Inflammatory macrophage treated with lipopolysaccharide for 1 hour (primary cell): Measurements from ENCODE around the gene PRODH2.
A peak's percentile ranks its signal among the peaks of the same experiment; 100 is the strongest.
"Not testable (repeated sequence)": the region's sequence is repeated elsewhere in the genome, so short reads cannot be mapped to it uniquely, and the experiment has no call there.

Source experiments
- DNase-seq, 2 donors: peaks; one replicate each; pipeline ENCODE4 v3.0.0-alpha.2; 2020 to 2022

Gene PRODH2

DNA sequence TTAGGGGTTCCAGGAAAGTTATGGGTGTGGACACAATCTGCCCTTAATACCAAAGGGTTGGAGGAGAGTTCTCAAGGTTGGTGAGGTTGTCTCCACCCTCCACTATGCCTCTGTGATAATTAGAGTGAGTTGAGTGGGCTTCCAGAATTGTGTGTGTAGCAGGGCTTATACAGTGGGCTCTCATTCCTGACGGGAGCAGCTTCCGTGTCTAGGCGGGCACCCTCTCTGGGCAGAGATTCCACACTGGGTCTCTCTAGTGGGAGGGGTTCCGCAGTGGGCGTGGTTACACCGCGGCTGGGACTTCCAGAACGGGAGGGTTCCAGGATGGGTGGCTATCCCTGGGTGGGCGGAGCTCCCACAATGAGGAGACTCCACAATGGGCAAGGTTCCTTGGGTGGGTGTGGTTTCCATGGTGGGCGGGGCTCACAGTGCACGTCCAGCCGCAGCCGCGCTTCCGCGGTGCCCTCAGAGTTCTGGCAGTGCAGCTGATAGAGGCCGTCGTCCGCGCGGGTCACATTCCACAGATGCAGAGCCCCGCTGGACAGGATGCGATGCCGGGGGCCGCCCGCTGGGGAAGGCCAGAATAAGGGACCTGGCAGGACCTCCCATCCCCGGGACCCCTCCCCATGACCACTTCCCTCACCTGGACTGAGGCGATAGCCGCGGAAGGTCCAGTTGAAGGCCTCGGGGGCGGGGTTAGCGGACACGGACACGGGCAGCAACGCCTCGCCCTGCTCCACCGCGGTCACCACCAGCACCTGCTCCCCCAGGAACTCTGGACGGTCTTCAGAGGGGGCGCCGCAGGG, 31.2 kb upstream of the PRODH2 start:
- peak; percentile 55 to 57 for DNase-seq

DNA sequence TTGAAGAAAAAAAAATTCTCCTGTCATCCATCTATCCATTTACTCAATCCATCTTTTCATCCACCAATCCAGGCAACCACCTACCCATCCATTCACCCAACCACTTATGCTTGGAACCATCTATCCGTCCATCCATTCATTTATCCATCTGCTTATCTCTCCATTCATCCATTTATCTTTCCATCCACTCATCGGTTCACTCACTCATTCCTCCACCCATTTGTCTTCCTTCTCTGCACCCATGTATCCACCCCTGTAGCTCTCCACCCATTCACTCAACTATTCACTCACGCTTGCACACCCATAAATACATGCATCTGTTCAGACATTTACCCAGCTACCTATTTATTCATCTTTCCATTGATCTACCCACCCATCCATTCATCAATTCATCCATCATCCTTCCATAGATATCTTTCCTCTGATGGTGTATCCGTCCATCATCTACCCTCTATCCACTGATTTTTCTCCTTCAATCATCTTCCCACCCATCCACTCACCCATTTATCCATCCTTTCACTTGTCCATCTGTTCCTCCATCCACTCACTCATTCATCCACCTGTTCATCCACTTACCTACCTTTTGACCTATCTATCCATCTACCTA, 30.1 kb upstream of the PRODH2 start:
- no peak for DNase-seq

GRCh38 chr19:35841961-35842595, 29.4 kb upstream of the PRODH2 start:
- no peak for DNase-seq

GRCh38 chr19:35836096-35836495, 23.5 kb upstream of the PRODH2 start:
- not testable (repeated sequence) for DNase-seq

DNA sequence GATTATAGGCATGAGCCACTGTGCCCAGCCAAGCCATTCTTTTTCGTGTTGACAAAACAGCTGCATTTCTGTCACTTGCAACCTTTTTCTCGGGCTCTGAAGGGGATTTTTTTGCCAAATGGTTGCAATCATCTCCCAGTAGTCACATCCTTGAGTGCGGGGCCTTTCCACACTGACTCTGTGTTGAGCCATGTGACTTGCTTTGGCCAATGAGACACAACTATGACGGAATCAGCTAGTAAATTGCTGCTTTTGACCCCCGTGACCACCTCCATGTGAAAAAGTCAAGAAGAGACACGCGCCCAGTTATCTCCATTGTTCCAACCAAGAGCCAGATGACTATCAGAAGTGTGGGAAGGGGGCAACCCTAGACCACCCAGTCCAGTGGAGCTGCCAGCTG, 21.3 kb upstream of the PRODH2 start:
- DNase-seq, result peak in 1 of 2 donors; percentile 15

- DNase-seq, result no peak
Measured at GRCh38 chr19:35832054-35832453, 19.4 kb upstream of the PRODH2 start.

DNA sequence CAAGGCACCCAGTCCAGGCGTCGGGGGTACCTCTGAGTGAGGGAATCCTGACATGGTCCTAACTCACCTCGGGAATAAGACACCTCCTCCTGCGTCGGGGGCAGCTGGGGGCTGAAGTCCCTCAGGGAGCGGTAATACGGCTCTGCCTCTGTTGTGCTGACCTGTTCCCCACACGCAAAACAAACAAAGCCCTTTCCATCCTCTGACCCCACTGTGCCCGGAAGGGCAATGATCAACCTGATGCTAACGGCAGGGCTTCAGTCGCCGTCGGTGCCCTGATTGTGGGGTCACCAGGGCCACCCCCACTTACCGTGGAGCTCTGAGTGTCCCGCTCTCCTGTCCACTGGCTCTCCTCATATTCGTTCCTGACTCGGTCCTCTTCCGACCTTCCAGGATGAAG, 18.3 kb upstream of the PRODH2 start:
- no peak for DNase-seq

DNA sequence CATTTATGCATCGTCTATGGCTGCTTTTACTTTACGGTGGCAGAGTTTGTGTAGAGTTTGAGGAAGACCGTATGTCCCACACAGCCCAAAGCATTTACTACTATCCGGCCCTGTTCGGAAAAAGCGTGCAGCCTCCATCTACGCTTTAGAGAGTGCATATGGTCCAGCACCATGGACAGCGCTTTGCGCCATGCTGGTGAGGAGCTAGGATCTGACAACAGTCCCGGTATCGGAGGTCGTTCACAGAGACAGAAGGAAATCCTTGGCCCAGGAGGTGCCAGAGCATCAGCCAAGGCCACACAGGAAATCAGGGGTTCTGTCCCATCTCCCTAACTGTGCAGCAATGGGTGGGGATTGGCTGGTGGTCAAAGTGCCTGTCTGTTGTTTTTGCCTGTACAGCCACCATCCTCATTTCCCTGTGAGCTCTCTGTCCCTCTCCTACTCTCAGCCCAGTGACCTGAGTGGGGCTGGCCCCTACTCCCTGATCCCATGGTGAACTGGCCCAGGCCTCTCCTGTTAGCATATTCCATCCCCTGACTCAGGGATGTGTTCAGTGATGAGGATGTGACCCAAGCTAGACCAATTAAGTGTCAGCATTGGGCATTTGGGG, 16.2 kb upstream of the PRODH2 start:
- peak; percentile 15 to 50 for DNase-seq

GRCh38 chr19:35824150-35824549, 11.5 kb upstream of the PRODH2 start:
- no peak for DNase-seq

- DNase-seq, result no peak
Measured at GRCh38 chr19:35822579-35822978, 9.9 kb upstream of the PRODH2 start.

DNA sequence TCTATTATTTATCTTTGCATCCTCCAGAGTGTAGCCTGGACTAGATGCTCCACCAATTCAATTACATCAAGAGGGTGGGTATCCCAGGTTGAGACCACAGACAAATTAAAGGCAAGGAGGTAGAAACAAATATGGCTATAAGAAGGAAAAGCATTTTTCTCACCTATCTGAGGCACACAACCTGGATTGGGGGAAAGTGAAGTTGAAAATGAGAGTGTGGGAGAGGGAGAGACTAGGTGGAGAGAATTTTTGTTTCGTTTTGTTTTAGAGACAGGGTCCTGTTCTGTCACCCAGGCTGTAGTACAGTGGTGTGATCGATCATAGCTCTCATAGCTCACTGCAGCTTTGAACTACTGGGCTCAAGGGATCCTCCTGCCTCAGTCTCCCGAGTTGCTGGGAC, 5.8 kb upstream of the PRODH2 start:
- no peak for DNase-seq

- DNase-seq, result no peak
Measured at GRCh38 chr19:35816846-35817245, 4.2 kb upstream of the PRODH2 start.

DNA sequence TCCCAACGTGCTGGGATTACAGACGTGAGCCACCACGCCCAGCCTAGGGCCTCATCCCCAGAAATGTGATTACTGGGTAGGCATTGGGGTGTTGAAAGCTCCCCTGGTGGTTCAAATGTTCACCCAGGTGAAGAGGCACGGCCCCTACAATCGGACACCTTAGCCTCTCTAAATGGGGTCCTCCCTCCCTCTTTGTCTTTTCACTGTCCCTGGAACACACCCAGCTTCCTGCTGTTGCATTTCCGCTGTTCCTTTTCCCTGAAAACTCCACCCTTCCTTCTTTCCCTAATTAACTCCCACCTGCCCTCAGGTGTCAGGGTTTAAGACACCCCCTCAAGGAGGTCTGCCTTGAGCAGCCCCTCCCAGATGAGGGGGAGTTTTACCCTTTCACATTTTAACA, 3.6 kb upstream of the PRODH2 start:
- DNase-seq, result no peak

GRCh38 chr19:35813043-35813890, 622 bp upstream of the PRODH2 start:
- no peak for DNase-seq

GRCh38 chr19:35811317-35812219, 1.1 kb downstream of the PRODH2 start:
- DNase-seq, result no peak

- DNase-seq, result no peak
Measured at GRCh38 chr19:35807633-35808032, 5.0 kb downstream of the PRODH2 start.

DNA sequence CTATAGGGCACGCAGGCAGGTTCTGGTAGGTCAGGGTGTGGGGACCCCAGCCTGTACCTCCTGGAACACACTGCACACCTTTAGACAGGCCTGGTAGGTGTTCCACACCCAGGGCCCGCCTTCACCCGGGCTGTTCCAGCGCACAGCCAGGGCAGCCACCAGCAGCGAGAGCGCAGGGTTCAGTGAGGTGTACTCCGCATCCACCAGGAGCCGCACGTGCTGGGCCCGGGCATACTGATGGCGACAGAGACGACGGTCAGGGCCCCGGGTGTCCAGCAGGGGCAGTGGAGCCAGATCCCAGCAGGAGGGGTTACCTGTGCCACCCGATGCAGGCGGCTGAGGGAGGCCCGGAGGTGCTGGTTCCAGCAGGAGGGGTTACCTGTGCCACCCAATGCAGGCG, 6.0 kb downstream of the PRODH2 start:
- DNase-seq, result no peak

DNA sequence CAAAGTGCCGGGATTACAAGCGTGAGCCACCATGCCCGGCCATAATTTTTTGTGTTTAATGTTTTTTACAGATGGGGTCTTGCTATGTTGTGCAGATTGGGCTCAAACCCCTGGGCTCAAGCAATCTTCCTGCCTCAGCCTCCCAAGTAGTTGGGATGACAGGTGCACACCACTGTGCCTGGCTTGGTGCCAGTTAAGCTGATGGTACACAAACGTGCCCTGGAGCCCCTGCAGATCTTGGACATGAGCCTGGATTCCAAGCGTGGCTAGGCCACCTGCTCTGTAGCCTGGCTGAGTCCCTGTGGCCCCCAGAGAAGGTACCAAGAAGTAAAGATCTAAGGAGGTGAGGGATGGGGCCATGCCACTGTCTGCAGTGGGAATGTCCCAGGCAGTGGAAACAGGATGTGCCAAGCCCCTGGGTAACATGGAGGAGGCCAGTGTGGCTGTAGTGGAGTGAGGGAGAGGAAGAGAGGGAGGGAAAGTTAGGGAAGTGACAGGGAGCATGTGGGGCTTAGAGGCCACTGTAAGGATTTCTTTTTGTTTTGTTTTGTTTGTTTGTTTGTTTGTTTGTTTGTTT, 7.0 kb downstream of the PRODH2 start:
- DNase-seq, result no peak

DNA sequence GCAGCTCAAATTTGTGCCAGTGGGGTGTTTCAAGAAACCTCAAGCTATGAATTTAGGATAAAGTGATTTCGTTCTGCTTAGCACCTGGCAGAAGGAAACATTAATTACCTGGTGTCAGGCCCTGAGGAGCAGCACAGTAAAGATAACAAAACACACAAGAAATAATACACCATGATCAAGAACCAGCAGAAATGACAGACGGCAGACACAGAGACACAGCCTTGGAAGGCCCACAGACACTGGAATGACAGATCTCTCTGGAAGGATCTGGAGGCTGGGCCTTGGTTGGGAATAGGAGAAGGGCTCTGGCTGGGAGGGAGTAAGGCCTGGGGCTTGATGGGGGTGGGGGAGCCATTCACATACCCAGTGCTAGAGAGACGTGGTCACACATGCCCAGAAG, 10.8 kb downstream of the PRODH2 start:
- DNase-seq, result no peak

GRCh38 chr19:35797663-35798062, 15.0 kb downstream of the PRODH2 start:
- no peak for DNase-seq
